Ovary (tissue), 9 donors: Measurements from ENCODE around the gene SLCO3A1. TPM values are rescaled to one million over a fixed set of nuclear protein-coding genes. Genes with fewer than 3 reads are reported as not detected.

Experiments used
- DNase-seq, 5 donors: peaks; one replicate each; pipeline ENCODE4 v3.0.0-alpha.2; 2019 to 2020
- H3K27ac ChIP-seq, 2 donors: fragments of 200-600 bp; one replicate each; pipeline versions ENCODE4 v1.5.1 to v1.8.0; 2019 to 2022
- H3K27me3 ChIP-seq: fragments of 200-600 bp; one replicate; pipeline ENCODE4 v1.8.0; 2022
- H3K36me3 ChIP-seq: fragments of 200-600 bp; sonication (generic); one replicate; pipeline ENCODE4 v1.5.1; 2019
- H3K4me1 ChIP-seq: one replicate; pipeline ENCODE4 v1.8.1; 2013; ENCODE audit warnings: mild to moderate bottlenecking, moderate library complexity; ENCODE audit not compliant: insufficient read depth
- H3K4me3 ChIP-seq: fragments of 200-600 bp; sonication (generic); one replicate; pipeline ENCODE4 v1.5.1; 2017
- H3K9me3 ChIP-seq, 2 donors: fragments of 200-600 bp in 1 of 2; sonication (generic) in 1 of 2; one replicate each; pipeline versions ENCODE4 v1.5.1 to v1.8.1; 2013 to 2019; ENCODE audit warnings: mild to moderate bottlenecking in 1 of 2, moderate library complexity in 1 of 2
- EP300 ChIP-seq: sonication (generic); formaldehyde crosslinking; IDR thresholded peaks from one replicate; pipeline ENCODE4 v1.6.1; 2017; ENCODE audit warnings: antibody characterized with exemption
- POLR2A ChIP-seq: fragments of 450-650 bp; IDR thresholded peaks from one replicate; pipeline ENCODE4 v1.6.1; 2017; ENCODE audit warnings: antibody characterized with exemption, mild to moderate bottlenecking, moderate library complexity
- WGBS, 3 donors: extraction: QIAGEN DNeasy Blood & Tissue Kit in 1 of 3; methylation state at CpG; one replicate each; pipeline versions ENCODE4 v1.1.5 to v1.1.7; 2013 to 2017; 5-methylcytosine and 5-hydroxymethylcytosine counted together
- intact Hi-C, 4 donors: fragments of 100-400 bp; cut with DNase I; formaldehyde crosslinking; loops; one replicate each; pipeline versions ENCODE4 v1.11.0 to v1.15.1; 2022 to 2023
- polyA plus RNA-seq, 2 donors: library from polyadenylated mRNA; stranded (reverse); fragments of 200-250 nt in 1 of 2; fragments of 350-450 nt in 1 of 2; fragmentation: Illumina TruSeq in 1 of 2; extraction: RNeasy Lipid Tissue Mini Kit (QIAGEN cat#74804) in 1 of 2; gene quantifications; one replicate each; pipeline ENCODE4 v1.2.3, GENCODE V29; 2013 to 2014
- total RNA-seq, 7 donors: library from RNA; depleted of rRNA in 2 of 7; stranded (reverse); fragments of >200 nt in 2 of 7; fragmentation: NEBNext Ultra II Directional in 3 of 7; extraction: Animal tissue kit (Norgen Biotek cat#: 25700) in 3 of 7; gene quantifications; one replicate each; pipeline versions ENCODE4 v1.1.0 to v1.2.4, GENCODE V29; 2016 to 2023
- TF ChIP-seq, protein P1 (sequence below), 3 donors: fragments of 450-650 bp in 2 of 3; fragments of 200-600 bp in 1 of 3; IDR thresholded peaks; one replicate each; pipeline versions ENCODE4 v1.5.1 to v1.8.0; 2016 to 2022; ENCODE audit warnings: antibody characterized with exemption in 3 of 3, mild to moderate bottlenecking in 1 of 3
- donor health status: DM: no; HTN: no; CAD: no; lungs with moderate emphysema.
- donor health status: DM: no; HTN: no; CAD: no.
- donor health status: Bipolar disorder and iron deficiency.
- donor health status: DM: yes; HTN: yes; CAD: no.
- donor health status: DM: no; HTN: no; CAD: no.
- donor health status: DM: yes; HTN: yes; CAD: no.

SLCO3A1 gene
- total and polyA plus RNA-seq, 9 donors = 5.0 to 20.0 (median 12.5) TPM

DNA sequence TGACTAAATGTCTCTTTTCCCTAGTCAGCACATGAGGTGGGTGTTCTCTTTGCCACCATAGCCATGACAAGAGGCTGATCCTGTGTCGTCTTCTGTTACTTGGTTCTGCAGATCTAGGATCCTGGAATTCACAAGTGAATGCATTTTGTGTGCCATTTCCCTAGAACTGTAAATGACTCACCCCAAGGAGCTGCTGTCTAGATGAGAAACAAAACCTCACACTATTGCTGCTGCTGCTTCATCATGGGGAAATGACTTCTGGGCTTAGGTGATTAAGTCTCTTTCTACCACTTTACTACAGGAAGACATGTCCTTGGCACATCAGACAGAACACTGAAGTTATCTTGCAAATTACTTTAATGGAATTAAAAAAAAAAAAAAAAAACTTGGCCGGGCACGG is 54.9 kb downstream of the SLCO3A1 start:
- Histone ChIP-seq H3K4me3 (no peak overlapping the region), H3K9me3 (no peaks in the 10 kb centered on the region), H3K4me1 (no peaks in the 10 kb centered on the region), H3K36me3 (no peaks in the 10 kb centered on the region), H3K27ac (no peak overlapping the region), H3K27me3 (no peaks in the 10 kb centered on the region)
- intact Hi-C loops = no loop called here
- no peak for DNase-seq
- no peak for TF ChIP-seq POLR2A
- TF ChIP-seq EP300 = no peak
- TF ChIP-seq, protein P1, sequence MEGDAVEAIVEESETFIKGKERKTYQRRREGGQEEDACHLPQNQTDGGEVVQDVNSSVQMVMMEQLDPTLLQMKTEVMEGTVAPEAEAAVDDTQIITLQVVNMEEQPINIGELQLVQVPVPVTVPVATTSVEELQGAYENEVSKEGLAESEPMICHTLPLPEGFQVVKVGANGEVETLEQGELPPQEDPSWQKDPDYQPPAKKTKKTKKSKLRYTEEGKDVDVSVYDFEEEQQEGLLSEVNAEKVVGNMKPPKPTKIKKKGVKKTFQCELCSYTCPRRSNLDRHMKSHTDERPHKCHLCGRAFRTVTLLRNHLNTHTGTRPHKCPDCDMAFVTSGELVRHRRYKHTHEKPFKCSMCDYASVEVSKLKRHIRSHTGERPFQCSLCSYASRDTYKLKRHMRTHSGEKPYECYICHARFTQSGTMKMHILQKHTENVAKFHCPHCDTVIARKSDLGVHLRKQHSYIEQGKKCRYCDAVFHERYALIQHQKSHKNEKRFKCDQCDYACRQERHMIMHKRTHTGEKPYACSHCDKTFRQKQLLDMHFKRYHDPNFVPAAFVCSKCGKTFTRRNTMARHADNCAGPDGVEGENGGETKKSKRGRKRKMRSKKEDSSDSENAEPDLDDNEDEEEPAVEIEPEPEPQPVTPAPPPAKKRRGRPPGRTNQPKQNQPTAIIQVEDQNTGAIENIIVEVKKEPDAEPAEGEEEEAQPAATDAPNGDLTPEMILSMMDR (IDR thresholded peaks at IDR 0.05) = no peak
- 86 to 96% (median 95%) methylated on average over 3 of the region's 3 CpGs for WGBS, 3 donors

- no peaks in the 10 kb centered on the region for H3K36me3 ChIP-seq
- no peaks in the 10 kb centered on the region for H3K27me3 ChIP-seq
- intact Hi-C loops = no loop called here
- H3K4me3 ChIP-seq = no peak overlapping the region
- WGBS, 3 donors = 92 to 97% (median 97%) methylated on average over 2 of the region's 2 CpGs
- no peaks in the 10 kb centered on the region for H3K9me3 ChIP-seq
- no peak overlapping the region for H3K27ac ChIP-seq
- H3K4me1 ChIP-seq = peaks cover 2% of the 10 kb centered on the region
- no peak for DNase-seq
- TF ChIP-seq EP300 = no peak
- no peak for TF ChIP-seq POLR2A
- TF ChIP-seq, protein P1 (IDR thresholded peaks at IDR 0.05) = no peak
These were observed 55.6 kb downstream of the SLCO3A1 start for GRCh38 chr15:91909111-91909510.

GRCh38 chr15:91909574-91909973 is 56.1 kb downstream of the SLCO3A1 start:
- intact Hi-C loops = no loop called here
- H3K4me1 ChIP-seq = peaks cover 2% of the 10 kb centered on the region
- H3K27ac ChIP-seq = no peak overlapping the region
- no peaks in the 10 kb centered on the region for H3K9me3 ChIP-seq
- 69 to 74% (median 72%) methylated on average over 7 of the region's 7 CpGs for WGBS, 3 donors
- no peak overlapping the region for H3K4me3 ChIP-seq
- TF ChIP-seq, protein P1 (IDR thresholded peaks at IDR 0.05) = no peak
- TF ChIP-seq EP300 (no peak), POLR2A (no peak)
- no peaks in the 10 kb centered on the region for H3K27me3 ChIP-seq
- no peak for DNase-seq
- H3K36me3 ChIP-seq = no peaks in the 10 kb centered on the region

GRCh38 chr15:91911844-91912243 is 58.3 kb downstream of the SLCO3A1 start:
- intact Hi-C loops = no loop called here
- Histone ChIP-seq H3K27me3 (no peaks in the 10 kb centered on the region), H3K27ac (no peak overlapping the region), H3K36me3 (no peaks in the 10 kb centered on the region), H3K4me3 (no peak overlapping the region), H3K9me3 (no peaks in the 10 kb centered on the region), H3K4me1 (peaks cover 2% of the 10 kb centered on the region)
- TF ChIP-seq, protein P1 (IDR thresholded peaks at IDR 0.05) = no peak
- TF ChIP-seq POLR2A (no peak), EP300 (no peak)
- no peak for DNase-seq
- WGBS, 3 donors = 93 to 94% (median 94%) methylated on average over 7 of the region's 7 CpGs
